Measurements from ENCODE around the gene CAP2.
A peak's percentile ranks its signal among the peaks of the same experiment; 100 is the strongest.

The CAP2 gene

DNA sequence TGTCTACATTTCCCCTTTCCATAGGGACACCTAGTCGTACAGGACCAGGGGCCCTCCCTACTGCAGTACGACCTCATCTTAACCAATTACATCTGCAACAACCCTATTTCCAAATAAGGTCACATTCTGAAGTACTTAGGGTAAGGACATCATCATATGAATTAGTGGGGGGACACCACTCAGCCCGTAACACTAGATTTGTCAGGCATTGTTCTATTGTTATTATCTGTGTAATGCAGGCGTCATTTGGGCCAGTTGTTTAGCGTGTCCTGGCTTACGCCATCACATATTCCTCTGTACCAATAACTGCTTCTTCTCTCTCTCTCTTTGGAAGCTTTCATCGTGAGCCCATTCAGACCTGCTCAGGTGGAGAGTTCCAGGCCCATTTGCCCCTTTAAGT is 89.3 kb downstream of the CAP2 start:
- Histone ChIP-seq H3K36me3 (ENCODE audit: control insufficient read depth in 2 of 2, insufficient read depth in 2 of 2, low read length in 2 of 2) (no peaks in the 10 kb centered on the region), H3K27ac (ENCODE audit: low read depth in 2 of 2, low read length in 2 of 2) (no peak overlapping the region), H3K4me1 (ENCODE audit: control insufficient read depth in 2 of 2, insufficient read depth in 2 of 2, low read length in 2 of 2) (no peaks in the 10 kb centered on the region), H3K9me3 (ENCODE audit: control insufficient read depth in 2 of 2, low read length in 2 of 2) (no peaks in the 10 kb centered on the region), H3K4me3 (ENCODE audit: low read length in 2 of 2) (no peak overlapping the region), H3K27me3 (ENCODE audit: control insufficient read depth in 2 of 2, insufficient read depth in 2 of 2, low read length in 2 of 2) (no peaks in the 10 kb centered on the region), H3K9ac (ENCODE audit: low read depth in 1 of 2, low read length in 2 of 2) (no peak overlapping the region)

DNA sequence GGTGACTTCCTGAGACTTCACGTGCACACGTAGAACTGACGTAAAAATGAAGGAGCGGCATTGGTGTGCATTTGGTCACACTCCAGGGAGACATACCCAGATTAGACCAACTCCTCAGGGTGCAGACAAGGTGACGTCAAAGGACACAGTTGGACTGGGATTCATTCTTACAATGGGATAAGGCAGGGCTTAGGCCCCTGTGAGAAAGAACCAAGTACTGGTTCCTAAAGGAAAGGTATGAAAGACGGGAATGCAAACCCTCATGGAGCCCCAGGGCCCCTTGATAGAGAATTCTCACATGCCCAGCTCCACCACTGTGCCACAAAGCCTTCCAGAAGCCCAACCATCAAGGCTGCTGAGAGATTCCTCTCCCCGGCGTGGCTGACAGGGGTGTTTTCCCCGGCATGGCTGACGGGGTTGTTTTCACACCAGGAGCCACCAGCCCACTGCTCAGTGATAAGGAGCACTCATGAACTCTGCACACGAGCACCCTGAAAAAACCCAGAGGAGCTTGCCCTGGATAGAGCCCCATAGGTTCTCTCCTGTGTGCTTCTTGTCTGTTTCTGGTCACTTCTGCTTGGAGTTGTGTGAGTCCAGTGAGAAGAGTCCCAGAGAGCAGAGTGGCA is 90.1 kb downstream of the CAP2 start:
- no peaks in the 10 kb centered on the region for H3K36me3 ChIP-seq (ENCODE audit: control insufficient read depth in 2 of 2, insufficient read depth in 2 of 2, low read length in 2 of 2)
- H3K4me3 ChIP-seq (ENCODE audit: low read length in 2 of 2): no peak overlapping the region
- H3K27ac ChIP-seq (ENCODE audit: low read depth in 2 of 2, low read length in 2 of 2): no peak overlapping the region
- H3K27me3 ChIP-seq (ENCODE audit: control insufficient read depth in 2 of 2, insufficient read depth in 2 of 2, low read length in 2 of 2): no peaks in the 10 kb centered on the region
- no peaks in the 10 kb centered on the region for H3K4me1 ChIP-seq (ENCODE audit: control insufficient read depth in 2 of 2, insufficient read depth in 2 of 2, low read length in 2 of 2)
- H3K9ac ChIP-seq (ENCODE audit: low read depth in 1 of 2, low read length in 2 of 2): no peak overlapping the region
- no peaks in the 10 kb centered on the region for H3K9me3 ChIP-seq (ENCODE audit: control insufficient read depth in 2 of 2, low read length in 2 of 2)

DNA sequence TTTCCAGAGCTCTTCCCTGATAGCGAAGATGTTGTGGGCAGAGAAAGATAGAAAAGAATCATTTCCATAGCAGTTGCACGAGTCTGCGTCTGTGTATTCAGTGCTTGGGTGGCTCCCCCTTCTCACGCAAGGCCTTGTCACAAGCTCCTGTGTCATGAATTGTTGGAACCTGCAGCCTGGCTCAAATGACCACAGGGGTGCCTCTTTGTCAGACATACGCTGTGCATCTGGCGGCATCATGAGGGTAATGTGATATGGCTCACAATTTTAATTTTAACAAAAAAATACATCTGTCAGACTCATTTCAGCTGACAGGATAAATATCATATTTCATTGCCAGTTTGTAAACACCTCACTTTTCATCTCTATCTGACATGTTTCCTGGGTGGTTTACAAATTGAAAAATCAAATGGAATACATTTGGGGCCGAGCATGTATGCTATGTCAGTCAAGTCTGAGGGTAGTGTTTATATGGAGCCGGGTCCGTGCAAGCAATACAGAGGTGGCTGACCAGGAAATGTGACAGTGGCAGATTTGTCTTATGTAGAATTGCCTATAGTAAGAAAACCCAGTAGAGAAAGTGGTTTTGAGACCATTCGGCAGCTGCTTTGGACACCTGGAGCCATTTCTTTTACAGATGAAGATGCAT is 90.9 kb downstream of the CAP2 start:
- H3K36me3 ChIP-seq (ENCODE audit: control insufficient read depth in 2 of 2, insufficient read depth in 2 of 2, low read length in 2 of 2): no peaks in the 10 kb centered on the region
- no peak overlapping the region for H3K9ac ChIP-seq (ENCODE audit: low read depth in 1 of 2, low read length in 2 of 2)
- no peaks in the 10 kb centered on the region for H3K9me3 ChIP-seq (ENCODE audit: control insufficient read depth in 2 of 2, low read length in 2 of 2)
- no peaks in the 10 kb centered on the region for H3K27me3 ChIP-seq (ENCODE audit: control insufficient read depth in 2 of 2, insufficient read depth in 2 of 2, low read length in 2 of 2)
- H3K4me1 ChIP-seq (ENCODE audit: control insufficient read depth in 2 of 2, insufficient read depth in 2 of 2, low read length in 2 of 2): no peaks in the 10 kb centered on the region
- H3K4me3 ChIP-seq (ENCODE audit: low read length in 2 of 2): no peak overlapping the region
- H3K27ac ChIP-seq (ENCODE audit: low read depth in 2 of 2, low read length in 2 of 2): no peak overlapping the region

DNA sequence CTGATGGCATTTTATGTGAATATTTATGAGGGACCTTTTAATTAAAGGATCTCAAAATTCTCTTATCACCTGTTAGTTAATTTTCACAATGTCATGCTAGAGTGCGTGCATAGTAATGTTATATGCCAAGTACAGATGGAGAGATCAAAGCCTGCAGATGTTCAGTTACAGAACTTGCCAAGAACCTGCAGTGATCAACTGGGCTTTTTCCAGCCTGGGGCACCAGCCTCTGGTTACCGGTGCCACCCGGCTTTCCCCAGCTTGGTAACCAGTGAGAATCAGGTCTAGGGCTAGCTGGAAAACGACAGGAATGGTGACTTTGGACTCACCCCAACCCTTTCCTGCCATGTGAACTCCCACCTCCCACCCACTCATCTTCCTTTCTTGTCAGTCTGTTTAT is 91.8 kb downstream of the CAP2 start:
- no peaks in the 10 kb centered on the region for H3K4me1 ChIP-seq (ENCODE audit: control insufficient read depth in 2 of 2, insufficient read depth in 2 of 2, low read length in 2 of 2)
- H3K27ac ChIP-seq (ENCODE audit: low read depth in 2 of 2, low read length in 2 of 2): no peak overlapping the region
- H3K9ac ChIP-seq (ENCODE audit: low read depth in 1 of 2, low read length in 2 of 2): no peak overlapping the region
- no peaks in the 10 kb centered on the region for H3K9me3 ChIP-seq (ENCODE audit: control insufficient read depth in 2 of 2, low read length in 2 of 2)
- H3K27me3 ChIP-seq (ENCODE audit: control insufficient read depth in 2 of 2, insufficient read depth in 2 of 2, low read length in 2 of 2): no peaks in the 10 kb centered on the region
- H3K36me3 ChIP-seq (ENCODE audit: control insufficient read depth in 2 of 2, insufficient read depth in 2 of 2, low read length in 2 of 2): no peaks in the 10 kb centered on the region
- H3K4me3 ChIP-seq (ENCODE audit: low read length in 2 of 2): no peak overlapping the region

DNA sequence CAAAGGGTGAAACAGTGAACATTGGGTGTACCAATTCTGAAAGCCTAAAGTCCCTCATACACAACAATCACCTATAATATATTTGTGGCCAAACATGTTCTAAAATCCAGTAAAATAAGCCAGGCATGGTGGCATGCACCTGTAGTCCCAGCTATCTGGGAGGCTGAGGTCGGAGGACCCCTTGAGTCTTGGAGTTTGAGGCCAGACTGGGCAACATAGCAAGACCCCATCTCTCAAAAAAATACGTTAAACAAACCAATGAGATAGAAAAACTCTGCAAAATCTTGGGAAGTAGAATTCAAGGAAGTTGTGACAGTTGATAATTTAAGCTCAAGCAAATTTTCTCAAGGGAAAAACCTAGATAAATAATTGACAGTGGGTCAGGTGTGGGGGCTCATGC is 92.6 kb downstream of the CAP2 start:
- Histone ChIP-seq H3K4me3 (ENCODE audit: low read length in 2 of 2) (no peak overlapping the region), H3K9ac (ENCODE audit: low read depth in 1 of 2, low read length in 2 of 2) (no peak overlapping the region), H3K9me3 (ENCODE audit: control insufficient read depth in 2 of 2, low read length in 2 of 2) (no peaks in the 10 kb centered on the region), H3K36me3 (ENCODE audit: control insufficient read depth in 2 of 2, insufficient read depth in 2 of 2, low read length in 2 of 2) (no peaks in the 10 kb centered on the region), H3K27ac (ENCODE audit: low read depth in 2 of 2, low read length in 2 of 2) (no peak overlapping the region), H3K27me3 (ENCODE audit: control insufficient read depth in 2 of 2, insufficient read depth in 2 of 2, low read length in 2 of 2) (no peaks in the 10 kb centered on the region), H3K4me1 (ENCODE audit: control insufficient read depth in 2 of 2, insufficient read depth in 2 of 2, low read length in 2 of 2) (no peaks in the 10 kb centered on the region)

DNA sequence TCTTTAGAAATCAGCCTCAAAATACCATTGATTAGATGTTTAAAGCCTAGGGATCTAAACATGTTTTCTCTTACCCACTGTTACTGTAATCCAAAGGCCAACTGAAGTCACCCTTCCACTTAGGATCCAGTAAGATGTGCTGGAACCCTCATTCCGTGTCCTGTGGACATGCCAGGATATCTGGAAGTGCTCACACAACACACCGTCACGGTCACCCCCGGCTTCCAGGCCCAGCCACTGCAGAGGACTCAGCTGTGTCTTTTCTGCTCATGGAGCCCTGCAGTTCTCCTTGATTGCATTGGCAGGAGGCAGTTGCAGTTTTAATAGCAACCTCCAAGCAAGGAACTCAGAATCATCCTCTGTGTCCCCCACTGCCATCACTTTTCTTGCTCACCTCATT is 93.3 kb downstream of the CAP2 start:
- H3K9ac ChIP-seq (ENCODE audit: low read depth in 1 of 2, low read length in 2 of 2): no peak overlapping the region
- H3K36me3 ChIP-seq (ENCODE audit: control insufficient read depth in 2 of 2, insufficient read depth in 2 of 2, low read length in 2 of 2): no peaks in the 10 kb centered on the region
- H3K27me3 ChIP-seq (ENCODE audit: control insufficient read depth in 2 of 2, insufficient read depth in 2 of 2, low read length in 2 of 2): no peaks in the 10 kb centered on the region
- H3K4me3 ChIP-seq (ENCODE audit: low read length in 2 of 2): no peak overlapping the region
- no peaks in the 10 kb centered on the region for H3K4me1 ChIP-seq (ENCODE audit: control insufficient read depth in 2 of 2, insufficient read depth in 2 of 2, low read length in 2 of 2)
- H3K27ac ChIP-seq (ENCODE audit: low read depth in 2 of 2, low read length in 2 of 2): no peak overlapping the region
- H3K9me3 ChIP-seq (ENCODE audit: control insufficient read depth in 2 of 2, low read length in 2 of 2): no peaks in the 10 kb centered on the region

DNA sequence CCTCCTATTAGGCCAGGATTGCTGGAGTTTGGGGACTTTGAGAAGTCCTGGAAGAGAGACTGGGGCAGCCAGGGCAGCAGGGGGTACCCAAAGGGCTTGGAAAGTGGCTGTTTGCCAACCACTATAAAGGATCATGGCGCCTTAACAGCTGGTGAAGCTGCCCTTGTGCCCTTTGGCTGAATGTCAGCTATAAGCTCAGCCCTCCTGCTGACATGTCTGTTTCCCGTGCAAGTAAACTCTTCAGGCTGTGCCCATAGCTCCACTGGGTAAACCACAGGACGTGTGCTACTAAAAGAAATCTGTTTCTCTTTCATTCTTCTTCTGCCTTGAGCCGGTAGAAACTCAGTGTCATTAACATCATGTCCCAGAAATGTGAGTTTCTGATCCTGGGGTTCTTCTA is 97.3 kb downstream of the CAP2 start:
- no peak overlapping the region for H3K9ac ChIP-seq (ENCODE audit: low read depth in 1 of 2, low read length in 2 of 2)
- H3K36me3 ChIP-seq (ENCODE audit: control insufficient read depth in 2 of 2, insufficient read depth in 2 of 2, low read length in 2 of 2): no peaks in the 10 kb centered on the region
- no peak overlapping the region for H3K27ac ChIP-seq (ENCODE audit: low read depth in 2 of 2, low read length in 2 of 2)
- H3K9me3 ChIP-seq (ENCODE audit: control insufficient read depth in 2 of 2, low read length in 2 of 2): no peaks in the 10 kb centered on the region
- peaks cover 0 to 3% of the 10 kb centered on the region in 2 donors for H3K4me1 ChIP-seq (ENCODE audit: control insufficient read depth in 2 of 2, insufficient read depth in 2 of 2, low read length in 2 of 2)
- H3K27me3 ChIP-seq (ENCODE audit: control insufficient read depth in 2 of 2, insufficient read depth in 2 of 2, low read length in 2 of 2): no peaks in the 10 kb centered on the region
- no peak overlapping the region for H3K4me3 ChIP-seq (ENCODE audit: low read length in 2 of 2)

DNA sequence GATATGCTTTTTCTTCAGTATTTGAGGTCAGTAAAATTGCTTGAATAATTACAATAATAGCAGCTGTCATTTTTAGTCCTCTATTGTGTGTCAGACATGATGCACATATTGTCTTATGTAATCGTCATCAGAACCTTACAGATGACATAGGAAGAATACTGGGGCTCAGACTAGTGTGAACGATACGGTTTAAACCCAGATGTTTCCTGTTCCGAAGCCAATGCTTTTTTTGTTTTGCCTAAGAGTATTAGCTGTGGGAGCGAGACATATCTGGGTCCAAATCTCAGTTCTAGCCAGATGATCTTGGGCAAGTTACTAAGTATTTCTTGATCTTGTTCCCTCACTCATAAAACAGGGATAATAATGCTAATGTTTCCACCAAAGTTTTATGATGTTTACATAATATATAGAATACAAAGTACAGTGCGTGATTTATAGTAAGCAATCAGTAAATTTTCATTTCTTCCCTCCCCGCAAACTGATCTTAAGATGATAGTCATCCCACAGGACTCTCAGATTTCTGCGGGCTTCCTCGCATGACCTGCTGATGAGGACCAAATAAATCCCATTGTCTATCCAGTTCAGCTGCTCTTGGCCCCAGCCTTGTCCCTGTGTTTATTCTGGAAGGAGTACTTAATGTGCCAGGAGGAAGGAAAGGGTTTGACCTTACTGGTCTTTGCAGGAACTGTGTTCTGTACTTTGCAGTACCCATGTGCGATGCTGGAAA is 98.2 kb downstream of the CAP2 start:
- H3K27ac ChIP-seq (ENCODE audit: low read depth in 2 of 2, low read length in 2 of 2): peak overlapping the region in 1 of 2 donors; percentile 9
- H3K36me3 ChIP-seq (ENCODE audit: control insufficient read depth in 2 of 2, insufficient read depth in 2 of 2, low read length in 2 of 2): no peaks in the 10 kb centered on the region
- no peaks in the 10 kb centered on the region for H3K9me3 ChIP-seq (ENCODE audit: control insufficient read depth in 2 of 2, low read length in 2 of 2)
- no peak overlapping the region for H3K9ac ChIP-seq (ENCODE audit: low read depth in 1 of 2, low read length in 2 of 2)
- H3K4me1 ChIP-seq (ENCODE audit: control insufficient read depth in 2 of 2, insufficient read depth in 2 of 2, low read length in 2 of 2): peaks cover 0 to 3% of the 10 kb centered on the region in 2 donors
- H3K4me3 ChIP-seq (ENCODE audit: low read length in 2 of 2): no peak overlapping the region
- H3K27me3 ChIP-seq (ENCODE audit: control insufficient read depth in 2 of 2, insufficient read depth in 2 of 2, low read length in 2 of 2): no peaks in the 10 kb centered on the region

DNA sequence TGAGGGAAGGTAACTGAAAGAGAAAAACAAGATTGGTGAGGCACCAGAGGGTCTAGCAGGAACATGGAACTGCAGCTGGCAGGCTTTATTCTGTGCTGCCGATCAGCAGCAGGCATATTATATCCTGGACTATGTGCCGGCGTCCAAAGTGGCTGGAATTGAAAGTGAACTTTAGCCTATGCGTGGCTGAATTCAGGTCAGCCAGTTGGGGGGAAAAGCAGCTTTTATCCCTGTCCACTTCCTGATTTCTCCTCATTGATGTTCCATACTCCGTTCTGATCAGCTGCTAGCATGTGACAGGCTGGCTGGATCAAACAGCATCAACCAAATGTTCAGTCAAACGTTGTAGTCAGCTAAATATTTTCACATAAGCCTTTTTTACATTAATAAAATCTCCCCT is 99.0 kb downstream of the CAP2 start:
- H3K4me1 ChIP-seq (ENCODE audit: control insufficient read depth in 2 of 2, insufficient read depth in 2 of 2, low read length in 2 of 2): peaks cover 0 to 3% of the 10 kb centered on the region in 2 donors
- no peaks in the 10 kb centered on the region for H3K36me3 ChIP-seq (ENCODE audit: control insufficient read depth in 2 of 2, insufficient read depth in 2 of 2, low read length in 2 of 2)
- no peak overlapping the region for H3K9ac ChIP-seq (ENCODE audit: low read depth in 1 of 2, low read length in 2 of 2)
- H3K27me3 ChIP-seq (ENCODE audit: control insufficient read depth in 2 of 2, insufficient read depth in 2 of 2, low read length in 2 of 2): no peaks in the 10 kb centered on the region
- H3K27ac ChIP-seq (ENCODE audit: low read depth in 2 of 2, low read length in 2 of 2): peak overlapping the region; percentile 24 to 40
- no peaks in the 10 kb centered on the region for H3K9me3 ChIP-seq (ENCODE audit: control insufficient read depth in 2 of 2, low read length in 2 of 2)
- no peak overlapping the region for H3K4me3 ChIP-seq (ENCODE audit: low read length in 2 of 2)

DNA sequence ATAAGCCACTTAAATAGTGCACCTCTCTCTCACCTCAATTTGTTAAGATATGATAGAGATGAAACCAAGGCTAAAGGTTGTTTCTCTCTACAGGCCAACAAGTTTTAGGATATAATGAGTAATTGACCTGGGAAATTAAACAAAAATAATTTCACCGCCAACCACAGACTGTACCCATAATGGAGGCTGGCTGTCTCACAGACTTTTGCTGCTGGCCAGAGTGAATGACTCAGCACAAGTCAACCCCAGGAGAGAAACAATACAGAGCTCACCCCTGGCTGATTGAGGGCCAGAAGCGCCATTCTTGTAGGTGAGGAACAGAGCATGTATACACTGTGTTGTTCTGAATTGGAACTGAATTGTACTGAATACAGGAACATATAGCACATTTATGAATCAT is 99.9 kb downstream of the CAP2 start:
- Histone ChIP-seq H3K9ac (ENCODE audit: low read depth in 1 of 2, low read length in 2 of 2) (no peak overlapping the region), H3K9me3 (ENCODE audit: control insufficient read depth in 2 of 2, low read length in 2 of 2) (no peaks in the 10 kb centered on the region), H3K4me3 (ENCODE audit: low read length in 2 of 2) (no peak overlapping the region), H3K36me3 (ENCODE audit: control insufficient read depth in 2 of 2, insufficient read depth in 2 of 2, low read length in 2 of 2) (no peaks in the 10 kb centered on the region), H3K27ac (ENCODE audit: low read depth in 2 of 2, low read length in 2 of 2) (no peak overlapping the region), H3K4me1 (ENCODE audit: control insufficient read depth in 2 of 2, insufficient read depth in 2 of 2, low read length in 2 of 2) (peaks cover 0 to 3% of the 10 kb centered on the region in 2 donors), H3K27me3 (ENCODE audit: control insufficient read depth in 2 of 2, insufficient read depth in 2 of 2, low read length in 2 of 2) (no peaks in the 10 kb centered on the region)

Measured in mucosa of rectum (tissue), 2 donors.